Neutrophil (primary cell): ENCODE measurements around the gene CABLES1.

Source experiments
- H3K27ac ChIP-seq: fragments of 200-600 bp; sonication (generic); 2 replicates; pipeline ENCODE4 v1.5.1; 2016; ENCODE audit warnings: mild to moderate bottlenecking, moderate library complexity
- H3K27me3 ChIP-seq: fragments of 200-600 bp; sonication (generic); 2 replicates; pipeline ENCODE4 v1.6.0; 2016; ENCODE audit warnings: mild to moderate bottlenecking
- H3K36me3 ChIP-seq: fragments of 200-600 bp; sonication (generic); 2 replicates; pipeline ENCODE4 v1.5.1; 2017
- H3K4me1 ChIP-seq, 2 experiments: fragments of 200-600 bp in 1 of 2; sonication (generic) in 1 of 2; 1 replicate in 1 of 2; 2 replicates in 1 of 2; pipeline versions ENCODE4 v1.5.1 to v1.6.1; 2013 to 2016; ENCODE audit warnings: low read depth in 1 of 2, low read length in 1 of 2, mild to moderate bottlenecking in 1 of 2, moderate library complexity in 1 of 2; ENCODE audit not compliant: control insufficient read depth in 1 of 2, insufficient read depth in 1 of 2
- H3K4me3 ChIP-seq, 2 experiments: fragments of 200-600 bp in 1 of 2; sonication (generic) in 1 of 2; 1 replicate in 1 of 2; 2 replicates in 1 of 2; pipeline ENCODE4 v1.5.1; 2013 to 2016; ENCODE audit warnings: low read depth in 1 of 2, low read length in 1 of 2, mild to moderate bottlenecking in 1 of 2, moderate library complexity in 1 of 2
- H3K9me3 ChIP-seq: fragments of 200-600 bp; sonication (generic); 2 replicates; pipeline ENCODE4 v1.5.1; 2016
- TF ChIP-seq, protein P1 (sequence below): fragments of 200-600 bp; sonication (generic); IDR thresholded peaks from 2 replicates; pipeline ENCODE4 v1.5.1; 2016; ENCODE audit warnings: antibody characterized with exemption

Gene CABLES1

DNA sequence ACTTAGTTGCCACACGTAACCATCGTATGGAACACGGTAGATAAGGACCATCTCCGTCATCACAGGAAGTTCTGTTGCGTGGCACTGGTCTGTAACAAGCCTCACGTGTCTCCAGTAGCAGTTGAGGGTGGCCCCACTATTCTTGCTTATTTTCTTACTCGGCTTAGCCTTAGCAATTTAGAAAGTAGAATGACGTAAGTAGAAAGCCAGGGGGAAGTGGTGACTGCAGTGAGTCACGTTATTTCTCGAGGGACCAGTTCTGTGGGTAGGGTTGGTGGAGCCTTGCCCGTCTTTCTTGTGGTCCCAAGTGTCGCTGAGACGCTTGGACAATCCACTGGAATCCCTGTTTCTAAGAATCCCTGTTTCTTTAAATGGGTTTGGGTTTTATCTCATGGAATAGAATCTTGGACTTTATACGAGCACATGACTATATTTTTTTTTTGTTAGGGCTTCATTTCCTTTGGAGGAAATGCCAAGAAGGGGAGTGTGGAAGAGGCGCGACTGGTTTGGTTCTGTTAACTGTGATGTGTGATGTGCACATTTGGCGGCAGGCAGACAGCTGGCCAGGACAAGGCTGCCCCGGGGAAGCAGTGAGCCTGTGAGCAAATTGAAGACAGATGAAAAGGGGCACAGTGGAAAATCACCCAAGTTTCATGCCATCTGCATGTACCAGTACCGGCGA lies 96.2 kb downstream of the CABLES1 start:
- Histone ChIP-seq H3K4me1 (peaks cover 10% of the 10 kb centered on the region in 2 experiments), H3K9me3 (no peaks in the 10 kb centered on the region), H3K36me3 (no peaks in the 10 kb centered on the region), H3K27me3 (no peaks in the 10 kb centered on the region), H3K4me3 (peak overlapping the region; percentile 7 to 24), H3K27ac (peak overlapping the region; percentile 49)
- TF ChIP-seq, protein P1, sequence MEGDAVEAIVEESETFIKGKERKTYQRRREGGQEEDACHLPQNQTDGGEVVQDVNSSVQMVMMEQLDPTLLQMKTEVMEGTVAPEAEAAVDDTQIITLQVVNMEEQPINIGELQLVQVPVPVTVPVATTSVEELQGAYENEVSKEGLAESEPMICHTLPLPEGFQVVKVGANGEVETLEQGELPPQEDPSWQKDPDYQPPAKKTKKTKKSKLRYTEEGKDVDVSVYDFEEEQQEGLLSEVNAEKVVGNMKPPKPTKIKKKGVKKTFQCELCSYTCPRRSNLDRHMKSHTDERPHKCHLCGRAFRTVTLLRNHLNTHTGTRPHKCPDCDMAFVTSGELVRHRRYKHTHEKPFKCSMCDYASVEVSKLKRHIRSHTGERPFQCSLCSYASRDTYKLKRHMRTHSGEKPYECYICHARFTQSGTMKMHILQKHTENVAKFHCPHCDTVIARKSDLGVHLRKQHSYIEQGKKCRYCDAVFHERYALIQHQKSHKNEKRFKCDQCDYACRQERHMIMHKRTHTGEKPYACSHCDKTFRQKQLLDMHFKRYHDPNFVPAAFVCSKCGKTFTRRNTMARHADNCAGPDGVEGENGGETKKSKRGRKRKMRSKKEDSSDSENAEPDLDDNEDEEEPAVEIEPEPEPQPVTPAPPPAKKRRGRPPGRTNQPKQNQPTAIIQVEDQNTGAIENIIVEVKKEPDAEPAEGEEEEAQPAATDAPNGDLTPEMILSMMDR = no peak

DNA sequence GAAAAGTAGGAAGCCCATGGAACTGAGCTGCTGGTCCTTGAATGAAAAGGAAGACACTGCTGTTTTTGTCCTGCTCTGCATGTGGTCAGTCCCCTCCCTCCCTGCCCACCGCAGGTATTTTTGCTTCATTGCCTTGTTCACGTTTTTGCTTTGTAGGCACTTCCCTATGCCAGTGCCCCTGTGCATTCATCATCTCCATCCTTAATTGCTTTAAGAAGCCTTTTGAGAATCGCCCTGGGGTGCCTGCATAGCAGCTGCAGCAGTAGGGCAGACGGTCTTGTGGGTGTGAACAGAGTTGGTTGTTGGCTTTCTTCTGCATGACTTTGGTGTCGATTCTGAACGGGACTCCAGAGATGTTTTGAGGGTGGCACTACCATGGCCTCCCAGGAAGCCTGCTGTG lies 97.0 kb downstream of the CABLES1 start:
- no peak overlapping the region for H3K27ac ChIP-seq
- H3K27me3 ChIP-seq = no peaks in the 10 kb centered on the region
- no peaks in the 10 kb centered on the region for H3K36me3 ChIP-seq
- TF ChIP-seq, protein P1 = no peak
- H3K4me3 ChIP-seq = no peak overlapping the region
- peaks cover 11 to 12% of the 10 kb centered on the region in 2 experiments for H3K4me1 ChIP-seq
- H3K9me3 ChIP-seq = no peaks in the 10 kb centered on the region

DNA sequence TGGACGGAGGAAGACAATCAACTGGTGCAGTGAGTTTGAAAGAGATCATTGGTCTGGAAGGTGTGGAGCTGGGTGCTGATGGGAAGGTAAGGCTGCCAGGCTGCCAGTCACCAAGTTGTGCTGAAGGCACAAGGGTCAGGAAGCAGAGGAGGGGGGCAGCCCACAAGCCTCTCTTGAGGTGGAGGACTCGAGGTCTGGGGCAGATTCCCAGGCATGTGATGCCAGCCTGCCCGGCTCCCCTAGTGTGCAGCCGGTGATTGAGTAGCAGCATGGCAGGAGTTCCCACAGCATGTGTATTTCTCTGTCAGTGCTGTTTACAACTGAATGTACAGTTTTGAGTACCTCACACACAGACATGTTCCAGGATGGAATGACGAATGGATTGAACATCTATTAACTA lies 99.3 kb downstream of the CABLES1 start:
- no peaks in the 10 kb centered on the region for H3K9me3 ChIP-seq
- no peaks in the 10 kb centered on the region for H3K36me3 ChIP-seq
- H3K27me3 ChIP-seq = no peaks in the 10 kb centered on the region
- H3K4me3 ChIP-seq = no peak overlapping the region
- H3K27ac ChIP-seq = no peak overlapping the region
- TF ChIP-seq, protein P1 = no peak
- peaks cover 20 to 21% of the 10 kb centered on the region in 2 experiments for H3K4me1 ChIP-seq

DNA sequence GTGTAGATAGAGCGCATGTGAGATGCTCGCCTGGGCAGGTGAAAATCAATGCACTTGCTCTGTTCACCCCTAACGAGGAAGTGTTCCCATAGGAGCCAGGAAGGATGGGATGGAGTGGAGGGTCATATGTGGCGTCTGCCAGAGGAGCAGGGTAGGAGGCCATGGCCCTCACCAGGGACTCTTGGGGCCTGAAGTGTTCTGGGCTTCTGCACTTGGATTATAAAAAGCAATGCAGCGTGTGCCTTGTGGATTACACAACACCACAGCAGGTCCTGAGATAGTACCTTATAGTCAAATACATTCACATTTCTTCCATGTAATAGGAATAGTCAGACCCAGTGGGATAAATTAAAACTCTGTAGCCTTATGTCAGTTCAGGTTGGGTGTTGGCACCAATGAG lies 100.1 kb downstream of the CABLES1 start:
- TF ChIP-seq, protein P1 = no peak
- H3K27me3 ChIP-seq = no peaks in the 10 kb centered on the region
- no peak overlapping the region for H3K4me3 ChIP-seq
- H3K4me1 ChIP-seq = peaks cover 20 to 21% of the 10 kb centered on the region in 2 experiments
- H3K9me3 ChIP-seq = no peaks in the 10 kb centered on the region
- no peak overlapping the region for H3K27ac ChIP-seq
- no peaks in the 10 kb centered on the region for H3K36me3 ChIP-seq

DNA sequence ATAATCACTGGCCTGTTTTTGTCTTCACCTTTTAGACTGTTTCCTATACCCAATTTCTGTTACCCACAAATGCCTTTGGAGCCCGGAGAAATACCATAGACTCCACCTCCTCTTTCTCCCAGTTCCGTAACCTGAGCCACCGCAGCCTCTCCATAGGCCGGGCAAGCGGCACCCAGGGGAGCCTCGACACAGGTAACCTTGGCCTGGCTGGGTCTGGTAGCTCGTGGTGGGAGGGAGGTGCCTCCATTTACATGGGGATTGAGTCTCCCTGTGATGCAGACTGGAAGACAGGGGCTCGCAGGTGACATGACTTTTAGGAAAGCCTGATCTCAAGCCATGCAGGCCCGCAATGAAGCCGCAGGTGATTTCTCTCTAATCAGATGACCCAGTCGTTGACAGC lies 100.6 kb downstream of the CABLES1 start:
- TF ChIP-seq, protein P1 = no peak
- no peak overlapping the region for H3K4me3 ChIP-seq
- no peaks in the 10 kb centered on the region for H3K9me3 ChIP-seq
- no peaks in the 10 kb centered on the region for H3K27me3 ChIP-seq
- no peaks in the 10 kb centered on the region for H3K36me3 ChIP-seq
- H3K27ac ChIP-seq = no peak overlapping the region
- H3K4me1 ChIP-seq = peaks cover 19 to 21% of the 10 kb centered on the region in 2 experiments
